GM18951 (cell line): ENCODE measurements around the gene CDH13.

Experiments used
- POLR2A ChIP-seq: IDR thresholded peaks from 4 replicates; pipeline ENCODE4 v1.6.1; 2011; ENCODE audit warnings: mild to moderate bottlenecking; ENCODE audit not compliant: insufficient read length, insufficient read depth; ENCODE audit errors: extremely low read depth
- in situ Hi-C: fragments of 300-500 bp; cut with MboI; formaldehyde crosslinking; loops from one replicate; pipeline ENCODE4 v1.12.0; 2022; ENCODE audit warnings: low sequenced_read_pairs, mixed read lengths, inconsistent platforms; ENCODE audit not compliant: unreplicated experiment

CDH13 gene

DNA sequence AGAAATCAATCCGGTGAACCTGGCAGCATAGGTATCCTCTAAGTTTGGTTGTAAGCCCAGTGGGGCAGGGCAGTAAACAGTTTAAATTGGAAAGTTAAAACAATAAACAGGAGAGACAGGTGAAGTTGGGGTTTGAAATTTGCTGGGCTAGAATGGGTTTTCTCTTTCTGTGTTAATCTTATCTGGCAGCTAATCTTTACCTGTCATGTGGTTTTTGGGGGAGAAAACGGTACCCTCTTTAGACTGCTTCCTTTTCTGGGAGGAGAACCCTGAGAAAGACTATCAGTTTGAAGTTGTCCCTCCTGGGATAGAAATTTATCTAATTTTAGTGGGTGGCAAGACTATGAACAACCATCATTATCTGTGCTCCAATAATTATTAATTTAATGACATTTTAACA is 24.0 kb downstream of the CDH13 start:
- in situ Hi-C loops: no loop called here

GRCh38 chr16:82651921-82652601 is 25.3 kb downstream of the CDH13 start:
- in situ Hi-C loops: no loop called here
- TF ChIP-seq POLR2A: no peak

More for the DNA sequence above, 24.0 kb downstream of the CDH13 start:
- no peak for TF ChIP-seq POLR2A

GRCh38 chr16:82652826-82653225 is 26.1 kb downstream of the CDH13 start:
- in situ Hi-C loops: no loop called here
- TF ChIP-seq POLR2A: no peak

GRCh38 chr16:82653550-82654511 is 27.1 kb downstream of the CDH13 start:
- in situ Hi-C loops: no loop called here
- TF ChIP-seq POLR2A: no peak

GRCh38 chr16:82655072-82655714 is 28.4 kb downstream of the CDH13 start:
- no peak for TF ChIP-seq POLR2A
- in situ Hi-C loops: no loop called here

GRCh38 chr16:82655720-82656490 is 29.1 kb downstream of the CDH13 start:
- in situ Hi-C loops: no loop called here

GRCh38 chr16:82657239-82657638 is 30.5 kb downstream of the CDH13 start:
- TF ChIP-seq POLR2A: no peak
- in situ Hi-C loops: no loop called here

More at GRCh38 chr16:82655720-82656490, 29.1 kb downstream of the CDH13 start:
- no peak for TF ChIP-seq POLR2A

- TF ChIP-seq POLR2A: no peak
- in situ Hi-C loops: no loop called here
These were observed 31.0 kb downstream of the CDH13 start for GRCh38 chr16:82657786-82658185.

- in situ Hi-C loops: no loop called here
- TF ChIP-seq POLR2A: no peak
These were observed 32.0 kb downstream of the CDH13 start for GRCh38 chr16:82658796-82659195.

DNA sequence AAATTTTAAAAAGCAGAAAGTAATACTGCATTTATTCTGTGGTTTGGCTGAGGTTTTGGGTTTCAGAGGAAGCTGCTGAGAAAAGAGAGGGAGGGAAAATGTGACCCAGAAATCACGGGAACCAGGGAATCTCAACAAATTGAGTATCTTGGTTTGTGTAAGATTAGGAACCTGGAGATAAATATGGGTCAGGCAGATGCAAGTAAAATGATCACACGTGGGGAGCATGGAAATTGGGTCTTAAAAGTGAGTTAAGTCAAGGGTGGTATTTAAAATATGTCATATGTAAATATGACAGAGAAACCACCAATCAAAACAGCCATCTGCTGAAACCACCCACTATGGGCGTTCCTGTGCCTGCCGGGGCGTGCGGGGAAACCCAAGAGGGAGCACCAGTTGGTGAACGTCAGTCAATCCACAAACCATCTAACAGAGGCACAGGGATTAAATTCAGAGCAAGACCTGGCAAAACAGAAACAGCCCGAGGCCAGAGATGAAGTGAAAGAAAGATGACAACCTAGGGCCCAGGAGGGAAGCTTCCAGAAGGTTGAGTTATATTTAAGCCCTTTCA is 33.4 kb downstream of the CDH13 start:
- TF ChIP-seq POLR2A: no peak
- in situ Hi-C loops: no loop called here

- TF ChIP-seq POLR2A: no peak
These were observed 34.2 kb downstream of the CDH13 start for GRCh38 chr16:82660966-82661365.

GRCh38 chr16:82664181-82664580 is 37.4 kb downstream of the CDH13 start:
- TF ChIP-seq POLR2A: no peak
- in situ Hi-C loops: no loop called here

More at GRCh38 chr16:82660966-82661365, 34.2 kb downstream of the CDH13 start:
- in situ Hi-C loops: no loop called here
